Endothelial cell (in vitro differentiated cells): ENCODE results near the gene KBTBD12. TPM values are rescaled to one million over a fixed set of nuclear protein-coding genes. Genes with fewer than 3 reads are reported as not detected.

Source experiments
- DNase-seq: peaks from one replicate; pipeline ENCODE4 v3.0.0; 2021; ENCODE audit warnings: low spot score
- H3K27ac Mint-ChIP-seq: one replicate; pipeline ENCODE4 v1.8.0; 2021; ENCODE audit warnings: mixed read lengths, inconsistent platforms; ENCODE audit not compliant: unreplicated experiment
- H3K27me3 Mint-ChIP-seq: one replicate; pipeline ENCODE4 v1.8.0; 2021; ENCODE audit warnings: mild to moderate bottlenecking, moderate library complexity, mixed read lengths, inconsistent platforms; ENCODE audit not compliant: unreplicated experiment
- H3K36me3 Mint-ChIP-seq: one replicate; pipeline ENCODE4 v1.8.0; 2021; ENCODE audit warnings: mild to moderate bottlenecking, low read depth, mixed read lengths, inconsistent platforms; ENCODE audit not compliant: unreplicated experiment
- H3K4me1 Mint-ChIP-seq: one replicate; pipeline ENCODE4 v1.8.0; 2021; ENCODE audit warnings: mild to moderate bottlenecking, mixed read lengths, inconsistent platforms; ENCODE audit not compliant: unreplicated experiment
- H3K4me3 Mint-ChIP-seq: one replicate; pipeline ENCODE4 v1.8.0; 2021; ENCODE audit warnings: mild to moderate bottlenecking, mixed read lengths, inconsistent platforms; ENCODE audit not compliant: unreplicated experiment
- H3K9me3 Mint-ChIP-seq: one replicate; pipeline ENCODE4 v1.8.0; 2021; ENCODE audit warnings: mixed read lengths, inconsistent platforms; ENCODE audit not compliant: unreplicated experiment
- long read RNA-seq: library from polyadenylated mRNA; unstranded; transcript quantifications from one replicate; pipeline ENCODE4 v2.0.0, GENCODE V29; 2020; ENCODE audit not compliant: unreplicated experiment
- total RNA-seq: library from RNA; stranded (reverse); fragmentation: NEBNext Ultra II Directional; extraction: Animal tissue kit (Norgen Biotek cat#: 25700); gene quantifications from one replicate; pipeline ENCODE4 v1.2.1, GENCODE V29; 2021; ENCODE audit not compliant: unreplicated experiment
- TF ChIP-seq, protein P1 (sequence below): fragments of 200-600 bp; sonication (generic); IDR thresholded peaks from one replicate; pipeline ENCODE4 v1.5.0; 2021; ENCODE audit warnings: antibody characterized with exemption; ENCODE audit not compliant: unreplicated experiment

Gene KBTBD12, protein sequence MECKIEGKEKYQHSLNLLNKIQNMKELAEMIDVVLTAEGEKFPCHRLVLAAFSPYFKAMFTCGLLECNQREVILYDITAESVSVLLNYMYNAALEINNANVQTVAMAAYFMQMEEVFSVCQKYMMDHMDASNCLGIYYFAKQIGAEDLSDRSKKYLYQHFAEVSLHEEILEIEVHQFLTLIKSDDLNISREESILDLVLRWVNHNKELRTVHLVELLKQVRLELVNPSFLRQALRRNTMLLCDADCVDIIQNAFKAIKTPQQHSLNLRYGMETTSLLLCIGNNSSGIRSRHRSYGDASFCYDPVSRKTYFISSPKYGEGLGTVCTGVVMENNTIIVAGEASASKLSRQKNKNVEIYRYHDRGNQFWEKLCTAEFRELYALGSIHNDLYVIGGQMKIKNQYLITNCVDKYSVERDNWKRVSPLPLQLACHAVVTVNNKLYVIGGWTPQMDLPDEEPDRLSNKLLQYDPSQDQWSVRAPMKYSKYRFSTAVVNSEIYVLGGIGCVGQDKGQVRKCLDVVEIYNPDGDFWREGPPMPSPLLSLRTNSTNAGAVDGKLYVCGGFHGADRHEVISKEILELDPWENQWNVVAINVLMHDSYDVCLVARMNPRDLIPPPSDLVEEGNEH
- 0.05 TPM for total RNA-seq
- long read RNA-seq = 0 reads

- H3K4me1 Mint-ChIP-seq = peaks cover 11% of the 10 kb centered on the region
- no peak within 1 kb of the TSS for H3K27ac Mint-ChIP-seq
- peak within 1 kb of the TSS; percentile 78 for H3K4me3 Mint-ChIP-seq
- H3K36me3 Mint-ChIP-seq = no peaks in the 10 kb centered on the region
- H3K9me3 Mint-ChIP-seq = no peaks in the 10 kb centered on the region
- H3K27me3 Mint-ChIP-seq = peaks cover 6% of the 10 kb centered on the region
- peak; percentile 29 for DNase-seq
- TF ChIP-seq, protein P1, sequence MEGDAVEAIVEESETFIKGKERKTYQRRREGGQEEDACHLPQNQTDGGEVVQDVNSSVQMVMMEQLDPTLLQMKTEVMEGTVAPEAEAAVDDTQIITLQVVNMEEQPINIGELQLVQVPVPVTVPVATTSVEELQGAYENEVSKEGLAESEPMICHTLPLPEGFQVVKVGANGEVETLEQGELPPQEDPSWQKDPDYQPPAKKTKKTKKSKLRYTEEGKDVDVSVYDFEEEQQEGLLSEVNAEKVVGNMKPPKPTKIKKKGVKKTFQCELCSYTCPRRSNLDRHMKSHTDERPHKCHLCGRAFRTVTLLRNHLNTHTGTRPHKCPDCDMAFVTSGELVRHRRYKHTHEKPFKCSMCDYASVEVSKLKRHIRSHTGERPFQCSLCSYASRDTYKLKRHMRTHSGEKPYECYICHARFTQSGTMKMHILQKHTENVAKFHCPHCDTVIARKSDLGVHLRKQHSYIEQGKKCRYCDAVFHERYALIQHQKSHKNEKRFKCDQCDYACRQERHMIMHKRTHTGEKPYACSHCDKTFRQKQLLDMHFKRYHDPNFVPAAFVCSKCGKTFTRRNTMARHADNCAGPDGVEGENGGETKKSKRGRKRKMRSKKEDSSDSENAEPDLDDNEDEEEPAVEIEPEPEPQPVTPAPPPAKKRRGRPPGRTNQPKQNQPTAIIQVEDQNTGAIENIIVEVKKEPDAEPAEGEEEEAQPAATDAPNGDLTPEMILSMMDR = no peak
Observed at GRCh38 chr3:127915115-127915936, at the start of gene KBTBD12. Gene KBTBD12 (plus strand): TSS chr3:127915232. CDS start chr3:127923062, 7,830 bp downstream.

DNA sequence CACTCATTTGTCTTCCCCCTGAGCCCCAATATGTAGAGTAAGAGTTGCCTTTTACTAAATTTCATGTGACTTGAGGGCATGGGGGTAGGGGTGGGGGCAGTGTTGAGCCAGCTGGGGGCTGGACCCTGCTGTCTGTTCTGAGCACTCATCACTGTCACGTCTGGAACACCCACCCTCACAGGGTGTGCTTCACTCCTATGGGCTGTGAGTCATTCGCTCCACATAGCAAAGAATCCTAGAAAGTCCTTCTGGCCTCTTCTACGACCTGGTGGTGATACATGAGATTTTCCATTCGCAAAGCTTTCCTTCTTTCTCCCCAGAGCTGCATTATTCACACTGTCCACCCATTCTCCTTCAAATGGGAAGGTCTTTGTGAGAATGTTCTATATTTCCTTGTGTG, 49.1 kb upstream of the KBTBD12 start:
- no peaks in the 10 kb centered on the region for H3K27me3 Mint-ChIP-seq
- no peak overlapping the region for H3K4me3 Mint-ChIP-seq
- no peaks in the 10 kb centered on the region for H3K4me1 Mint-ChIP-seq
- TF ChIP-seq, protein P1 = no peak
- H3K27ac Mint-ChIP-seq = no peak overlapping the region
- H3K9me3 Mint-ChIP-seq = no peaks in the 10 kb centered on the region
- H3K36me3 Mint-ChIP-seq = no peaks in the 10 kb centered on the region
- no peak for DNase-seq

DNA sequence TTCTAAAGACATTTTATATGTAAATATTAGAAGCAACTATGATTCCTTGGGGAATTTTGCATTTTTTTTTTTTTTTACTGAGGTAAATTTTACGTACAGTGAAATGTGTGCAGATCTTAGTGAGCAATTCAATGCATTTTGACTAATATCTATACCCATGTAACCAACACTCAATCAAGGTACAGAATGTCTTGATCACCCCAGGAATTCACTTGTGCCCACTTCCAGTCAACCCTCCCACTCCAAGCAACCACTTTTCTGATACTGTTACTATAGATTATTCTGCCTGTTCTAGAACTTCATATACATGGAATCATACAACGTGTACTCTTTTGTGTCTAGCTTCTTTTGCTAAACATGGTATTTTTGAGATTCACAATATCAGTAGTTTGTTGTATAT, 47.6 kb upstream of the KBTBD12 start:
- H3K36me3 Mint-ChIP-seq = no peaks in the 10 kb centered on the region
- no peak overlapping the region for H3K27ac Mint-ChIP-seq
- TF ChIP-seq, protein P1 = no peak
- no peaks in the 10 kb centered on the region for H3K27me3 Mint-ChIP-seq
- H3K4me3 Mint-ChIP-seq = no peak overlapping the region
- no peak for DNase-seq
- H3K4me1 Mint-ChIP-seq = no peaks in the 10 kb centered on the region
- H3K9me3 Mint-ChIP-seq = no peaks in the 10 kb centered on the region

DNA sequence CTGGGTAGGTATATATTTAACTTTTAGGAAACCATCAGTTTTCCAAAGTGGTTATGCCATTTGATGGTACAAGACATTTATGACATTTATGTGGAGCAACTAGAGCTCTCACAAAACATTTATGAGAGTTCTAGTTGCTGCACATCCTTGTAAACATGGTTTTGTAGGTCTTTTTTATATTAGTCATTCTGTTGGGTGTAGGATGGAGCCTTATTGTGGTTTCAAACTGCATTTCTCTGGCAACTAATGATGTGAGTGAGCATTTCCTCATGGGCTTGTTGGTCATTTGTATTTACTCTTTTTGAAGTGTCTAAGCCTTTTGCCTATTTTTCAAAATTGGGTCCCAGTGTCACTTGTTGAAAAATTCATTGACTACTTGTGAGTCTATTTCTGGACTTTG, 47.0 kb upstream of the KBTBD12 start:
- TF ChIP-seq, protein P1 = no peak

More for the DNA sequence above, 47.0 kb upstream of the KBTBD12 start:
- Mint-ChIP-seq H3K4me1 (no peaks in the 10 kb centered on the region), H3K9me3 (no peaks in the 10 kb centered on the region), H3K27me3 (no peaks in the 10 kb centered on the region), H3K36me3 (no peaks in the 10 kb centered on the region), H3K4me3 (no peak overlapping the region), H3K27ac (no peak overlapping the region)
- no peak for DNase-seq
